GM13976 (cell line): ENCODE results near the gene UBXN1.

Experiments used
- DNase-seq: peaks from one replicate; pipeline ENCODE4 v3.0.0; 2012; ENCODE audit warnings: low spot score
- CTCF ChIP-seq: IDR thresholded peaks from 2 replicates; pipeline ENCODE4 v1.5.1; 2012; ENCODE audit warnings: borderline replicate concordance, mild to moderate bottlenecking; ENCODE audit not compliant: insufficient read depth; ENCODE audit errors: extremely low read depth, missing control alignments, control extremely low read depth
- in situ Hi-C: fragments of 300-500 bp; cut with MboI; formaldehyde crosslinking; loops from one replicate; pipeline ENCODE4 v1.12.0; 2022; ENCODE audit warnings: low sequenced_read_pairs, mixed read lengths, inconsistent platforms; ENCODE audit not compliant: unreplicated experiment

Gene UBXN1

DNA sequence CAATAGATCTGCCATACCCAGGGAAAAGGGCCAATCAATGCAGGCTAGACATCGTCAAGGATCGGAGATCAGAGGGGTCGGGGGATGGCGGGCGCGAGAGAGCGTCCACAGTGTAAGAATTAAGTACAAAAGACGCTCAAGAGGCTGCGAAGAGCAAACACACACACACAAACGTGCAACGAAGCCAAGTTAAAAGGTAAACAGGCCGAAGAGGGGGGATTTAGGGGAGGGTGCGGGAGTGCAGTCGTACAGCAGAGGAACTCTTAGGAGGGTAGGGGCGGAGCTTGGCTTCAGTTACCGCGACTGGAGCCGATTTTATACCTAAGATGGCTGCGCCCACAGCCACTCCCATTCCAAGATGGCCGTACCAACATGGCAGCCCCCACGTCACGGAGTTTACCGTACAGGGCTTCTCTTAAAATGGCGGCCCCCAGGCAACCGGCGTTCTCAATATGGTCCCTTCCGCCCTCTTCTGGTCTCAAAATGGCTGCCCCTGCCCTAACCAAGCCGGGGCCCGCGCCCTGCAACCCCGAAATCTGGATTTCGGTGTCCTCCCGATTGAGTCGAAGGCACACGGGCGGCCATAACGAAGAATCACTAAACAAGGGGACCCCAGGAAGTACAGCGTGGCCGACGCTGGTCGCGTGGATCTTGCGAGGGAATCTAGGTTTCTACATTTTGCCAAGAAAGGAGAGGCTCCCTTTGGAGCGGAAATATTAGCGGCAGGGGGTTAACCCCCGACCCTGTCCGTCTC, 30.6 kb upstream of the UBXN1 start:
- in situ Hi-C loops = no loop called here
- DNase-seq = peak; percentile 93
- TF ChIP-seq CTCF = no peak

GRCh38 chr11:62708793-62709192, 29.9 kb upstream of the UBXN1 start:
- TF ChIP-seq CTCF = no peak
- in situ Hi-C loops = no loop called here
- no peak for DNase-seq

DNA sequence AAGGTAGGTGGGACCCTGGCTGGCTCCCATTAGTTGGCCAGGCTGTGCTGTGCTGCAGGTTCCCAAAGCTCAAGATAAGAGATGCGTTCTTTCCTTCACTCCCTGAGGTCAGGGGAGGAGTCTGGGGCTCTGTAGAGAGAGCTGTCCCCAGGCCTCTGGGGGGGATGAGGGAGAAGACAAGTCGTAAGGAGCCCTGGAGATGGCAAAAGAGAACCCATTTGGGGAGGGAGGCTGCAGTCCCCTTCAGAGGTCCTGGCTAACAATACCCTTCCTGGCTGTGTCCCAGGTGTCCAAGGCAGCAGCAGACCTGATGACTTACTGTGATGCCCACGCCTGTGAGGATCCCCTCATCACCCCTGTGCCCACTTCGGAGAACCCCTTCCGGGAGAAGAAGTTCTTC, 29.5 kb upstream of the UBXN1 start:
- in situ Hi-C loops = no loop called here
- no peak for DNase-seq
- no peak for TF ChIP-seq CTCF

DNA sequence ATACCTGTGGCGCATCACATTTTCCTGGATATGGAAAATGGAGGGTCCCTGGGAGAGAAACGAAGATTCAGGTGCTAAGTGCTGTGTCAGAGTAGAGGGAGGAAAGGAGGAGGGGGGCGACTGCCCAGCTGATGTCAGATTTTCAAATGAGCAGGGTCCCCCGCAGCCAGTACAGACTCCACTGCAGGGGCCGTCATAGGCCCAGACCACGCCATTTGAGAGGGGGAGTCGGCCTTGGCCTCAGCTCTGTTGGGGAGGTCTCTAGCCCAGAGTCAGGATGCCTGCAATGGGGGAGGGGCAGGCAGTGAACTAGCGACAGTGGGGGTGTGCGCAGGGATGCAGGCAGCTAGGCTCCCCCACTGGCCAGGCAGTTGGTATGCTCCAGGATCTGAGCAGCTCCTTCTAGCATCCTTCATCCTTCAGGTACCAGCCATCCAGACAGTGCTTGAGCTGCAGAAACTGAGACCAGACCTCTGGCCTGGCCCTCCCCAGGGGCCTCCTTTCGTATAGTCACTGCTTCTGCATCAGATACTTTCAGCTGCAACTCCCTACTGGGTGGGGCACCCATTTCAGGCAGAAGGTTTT, 28.5 kb upstream of the UBXN1 start, which contains the start of the genes BSCL2 and GNG3:
BSCL2 (minus strand) TSS at position 148 of the 585 bp plus-strand sequence. CDS start 229 bp downstream, outside the sequence.
GNG3 (plus strand) TSS at position 400 of the 585 bp plus-strand sequence. CDS start 620 bp downstream, outside the sequence.
- DNase-seq = no peak
- no peak for TF ChIP-seq CTCF
- in situ Hi-C loops = no loop called here

DNA sequence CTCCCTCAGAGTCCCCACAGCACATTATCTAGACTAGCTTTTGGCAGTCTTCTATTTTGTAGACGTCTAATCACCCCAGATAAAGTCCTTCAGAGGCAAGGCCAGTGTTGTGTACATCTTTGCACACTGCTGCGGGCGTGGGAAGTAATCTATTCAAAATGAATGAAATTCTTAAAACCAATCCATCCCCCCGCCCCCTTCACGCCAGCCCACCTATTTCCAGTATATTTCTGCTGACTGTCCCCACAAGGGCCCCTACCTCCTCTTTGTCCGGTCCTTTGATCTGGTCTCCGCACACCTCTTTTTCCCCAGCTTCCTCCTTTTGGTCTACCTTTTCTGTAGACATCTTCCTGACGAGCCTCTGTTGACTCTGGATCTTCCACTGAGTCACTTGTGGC, 28.0 kb upstream of the UBXN1 start:
- in situ Hi-C loops = no loop called here
- no peak for DNase-seq
- TF ChIP-seq CTCF = no peak

GRCh38 chr11:62705880-62706849, 27.3 kb upstream of the UBXN1 start:
- no peak for TF ChIP-seq CTCF
- in situ Hi-C loops = no loop called here
- DNase-seq = peak; percentile 97
